ENCODE data around the gene CD55. TPM values are rescaled to one million over a fixed set of nuclear protein-coding genes. Genes with fewer than 3 reads are reported as not detected.

Gene CD55
- total RNA-seq, 1 experiment from 2014 or later: 0.71 TPM

DNA sequence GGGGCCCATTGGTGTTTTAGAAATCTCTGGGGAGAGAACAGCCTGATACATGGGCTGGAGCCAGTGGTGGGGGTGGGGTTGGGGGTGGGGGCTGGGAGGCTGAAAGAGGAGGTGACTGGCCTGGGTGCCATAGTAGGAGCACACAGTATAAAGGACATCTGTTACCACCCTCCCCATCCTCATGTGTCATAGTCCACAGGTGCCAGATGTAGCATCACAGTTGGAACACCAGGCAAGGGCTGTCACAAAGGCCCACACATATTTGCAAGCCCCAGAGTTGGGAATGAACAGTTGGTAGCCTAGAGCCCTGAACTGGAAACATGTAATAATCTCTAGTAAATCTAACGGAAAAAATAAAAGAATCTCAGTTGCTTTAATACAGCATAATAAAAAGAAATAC is 77.5 kb downstream of the CD55 start:
- intact Hi-C loops (cut with micrococcal nuclease; ENCODE audit: unreplicated experiment): no loop called here
- no peaks in the 10 kb centered on the region for H3K36me3 ChIP-seq (ENCODE audit: insufficient read depth, low read length, poor library complexity, severe bottlenecking)
- no peak for DNase-seq (ENCODE audit: low spot score)
- POLR2A ChIA-PET (ENCODE audit: low non-redundant PET): no interaction called here
- no peaks in the 10 kb centered on the region for H3K9me3 ChIP-seq (ENCODE audit: low read depth, low read length, poor library complexity, severe bottlenecking)
- H3K4me1 ChIP-seq (ENCODE audit: insufficient read depth, low read length, poor library complexity, severe bottlenecking): no peaks in the 10 kb centered on the region
- no peak overlapping the region for H3K4me3 ChIP-seq (ENCODE audit: low read depth, low read length, poor library complexity, severe bottlenecking)
- TF ChIP-seq, protein P1, sequence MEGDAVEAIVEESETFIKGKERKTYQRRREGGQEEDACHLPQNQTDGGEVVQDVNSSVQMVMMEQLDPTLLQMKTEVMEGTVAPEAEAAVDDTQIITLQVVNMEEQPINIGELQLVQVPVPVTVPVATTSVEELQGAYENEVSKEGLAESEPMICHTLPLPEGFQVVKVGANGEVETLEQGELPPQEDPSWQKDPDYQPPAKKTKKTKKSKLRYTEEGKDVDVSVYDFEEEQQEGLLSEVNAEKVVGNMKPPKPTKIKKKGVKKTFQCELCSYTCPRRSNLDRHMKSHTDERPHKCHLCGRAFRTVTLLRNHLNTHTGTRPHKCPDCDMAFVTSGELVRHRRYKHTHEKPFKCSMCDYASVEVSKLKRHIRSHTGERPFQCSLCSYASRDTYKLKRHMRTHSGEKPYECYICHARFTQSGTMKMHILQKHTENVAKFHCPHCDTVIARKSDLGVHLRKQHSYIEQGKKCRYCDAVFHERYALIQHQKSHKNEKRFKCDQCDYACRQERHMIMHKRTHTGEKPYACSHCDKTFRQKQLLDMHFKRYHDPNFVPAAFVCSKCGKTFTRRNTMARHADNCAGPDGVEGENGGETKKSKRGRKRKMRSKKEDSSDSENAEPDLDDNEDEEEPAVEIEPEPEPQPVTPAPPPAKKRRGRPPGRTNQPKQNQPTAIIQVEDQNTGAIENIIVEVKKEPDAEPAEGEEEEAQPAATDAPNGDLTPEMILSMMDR (conservative IDR thresholded peaks at IDR 0.05; ENCODE audit: low read depth, low read length): no peak
- no peak for TF ChIP-seq EZH2 (IDR thresholded peaks at IDR 0.05; ENCODE audit: borderline replicate concordance, low read depth, low read length, poor library complexity, severe bottlenecking)
- H3K27ac ChIP-seq (ENCODE audit: low read depth, low read length, poor library complexity, severe bottlenecking): no peak overlapping the region
- no TSS peak for BruUV-seq (replicated peaks)
- CTCF ChIA-PET: no interaction called here
- H3K27me3 ChIP-seq (replicated peaks; ENCODE audit: insufficient read depth, low read depth, low read length, poor library complexity): peaks cover 7% of the 10 kb centered on the region

DNA sequence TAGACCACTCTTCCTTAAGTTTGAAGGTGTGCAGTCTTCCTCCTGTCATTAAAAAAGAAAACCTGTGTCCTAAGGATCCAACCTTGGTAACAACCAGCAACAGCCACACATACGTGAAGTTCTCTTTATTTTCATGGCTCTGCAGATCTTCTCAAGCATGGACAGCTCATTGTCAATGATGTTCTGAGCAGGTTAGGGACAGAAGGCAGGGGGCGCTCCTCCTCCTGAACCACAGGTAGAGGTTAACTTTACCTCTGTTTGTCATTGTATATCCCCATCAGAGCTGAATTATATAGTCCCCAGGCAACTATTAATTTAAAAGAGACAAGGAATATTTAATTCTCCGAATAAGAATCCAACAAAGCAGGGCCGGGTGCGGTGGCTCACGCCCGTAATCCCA is 80.1 kb downstream of the CD55 start:
- Histone ChIP-seq H3K27me3 (replicated peaks; ENCODE audit: insufficient read depth, low read depth, low read length, poor library complexity) (peaks cover 8% of the 10 kb centered on the region), H3K4me1 (ENCODE audit: insufficient read depth, low read length, poor library complexity, severe bottlenecking) (no peaks in the 10 kb centered on the region), H3K27ac (ENCODE audit: low read depth, low read length, poor library complexity, severe bottlenecking) (no peak overlapping the region), H3K9me3 (ENCODE audit: low read depth, low read length, poor library complexity, severe bottlenecking) (no peaks in the 10 kb centered on the region), H3K36me3 (ENCODE audit: insufficient read depth, low read length, poor library complexity, severe bottlenecking) (no peaks in the 10 kb centered on the region), H3K4me3 (ENCODE audit: low read depth, low read length, poor library complexity, severe bottlenecking) (no peak overlapping the region)
- BruUV-seq (replicated peaks): no TSS peak
- TF ChIP-seq EZH2 (IDR thresholded peaks at IDR 0.05; ENCODE audit: borderline replicate concordance, low read depth, low read length, poor library complexity, severe bottlenecking): no peak
- TF ChIP-seq, protein P1 (conservative IDR thresholded peaks at IDR 0.05; ENCODE audit: low read depth, low read length): peak; percentile 28; the same call in 1 of the 2 replicates
- no peak for DNase-seq (ENCODE audit: low spot score)
- intact Hi-C loops (cut with micrococcal nuclease; ENCODE audit: unreplicated experiment): no loop called here
- POLR2A ChIA-PET (ENCODE audit: low non-redundant PET): no interaction called here
- CTCF ChIA-PET: interaction anchor here (1.1 kb wide), 1 partner anchor 317 kb away, joined by 3 read pairs; no protein-coding TSS in a partner anchor

DNA sequence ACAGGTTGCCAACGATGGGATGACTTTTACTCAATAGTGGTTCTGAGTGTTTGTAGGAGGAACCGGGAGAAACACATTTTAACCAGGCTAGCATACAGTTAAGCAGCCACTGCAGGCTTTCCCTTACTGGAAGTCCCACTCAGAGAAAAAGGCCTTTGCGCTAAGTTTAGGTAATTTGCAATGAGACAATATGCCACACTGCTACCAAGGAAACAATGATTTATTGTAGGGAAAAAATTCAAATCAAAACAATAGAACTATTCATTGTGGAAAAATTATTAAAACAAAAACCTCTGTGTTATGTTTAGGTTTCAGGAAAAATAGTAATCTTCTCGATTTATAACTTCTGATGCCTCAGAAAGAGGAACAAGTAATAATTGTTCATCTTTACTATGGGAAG is 81.3 kb downstream of the CD55 start:
- no peak for DNase-seq (ENCODE audit: low spot score)
- TF ChIP-seq, protein P1 (conservative IDR thresholded peaks at IDR 0.05; ENCODE audit: low read depth, low read length): no peak
- TF ChIP-seq EZH2 (IDR thresholded peaks at IDR 0.05; ENCODE audit: borderline replicate concordance, low read depth, low read length, poor library complexity, severe bottlenecking): no peak
- Histone ChIP-seq H3K27me3 (replicated peaks; ENCODE audit: insufficient read depth, low read depth, low read length, poor library complexity) (peaks cover 11% of the 10 kb centered on the region), H3K36me3 (ENCODE audit: insufficient read depth, low read length, poor library complexity, severe bottlenecking) (no peaks in the 10 kb centered on the region), H3K4me3 (ENCODE audit: low read depth, low read length, poor library complexity, severe bottlenecking) (no peak overlapping the region), H3K4me1 (ENCODE audit: insufficient read depth, low read length, poor library complexity, severe bottlenecking) (no peaks in the 10 kb centered on the region), H3K27ac (ENCODE audit: low read depth, low read length, poor library complexity, severe bottlenecking) (no peak overlapping the region), H3K9me3 (ENCODE audit: low read depth, low read length, poor library complexity, severe bottlenecking) (no peaks in the 10 kb centered on the region)
- CTCF ChIA-PET: no interaction called here
- POLR2A ChIA-PET (ENCODE audit: low non-redundant PET): no interaction called here
- intact Hi-C loops (cut with micrococcal nuclease; ENCODE audit: unreplicated experiment): no loop called here
- no TSS peak for BruUV-seq (replicated peaks)
